GM21619 (cell line): ENCODE results near the gene NPHP4.

ENCODE experiments used
- ATAC-seq: cut with Tn5 transposase; IDR thresholded peaks from one replicate; pipeline ENCODE4 v1.9.1; 2021; ENCODE audit not compliant: unreplicated experiment

Gene NPHP4

DNA sequence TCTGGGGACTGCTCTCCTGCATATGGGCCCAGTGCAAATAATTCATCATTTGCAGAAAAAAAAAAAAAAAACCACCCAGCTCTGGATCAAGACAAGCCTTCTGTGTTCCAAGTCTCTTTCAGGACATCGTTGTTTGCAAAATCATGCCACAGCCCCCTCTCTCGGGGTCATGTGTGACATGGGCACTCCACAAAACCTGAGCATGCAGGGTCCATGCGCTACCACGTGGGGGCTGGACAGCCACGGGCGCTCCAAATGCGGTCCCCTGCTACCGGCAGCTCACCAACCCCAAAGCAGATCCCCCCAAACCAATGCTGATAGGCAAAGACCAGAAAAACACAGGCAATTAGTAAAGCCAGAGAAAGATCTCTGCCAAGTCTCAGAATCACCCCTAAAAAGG is 17.6 kb downstream of the NPHP4 start:
- no peak for ATAC-seq

GRCh38 chr1:5973771-5974170 is 18.5 kb downstream of the NPHP4 start:
- no peak for ATAC-seq

GRCh38 chr1:5972198-5972520 is 20.1 kb downstream of the NPHP4 start:
- ATAC-seq: no peak

DNA sequence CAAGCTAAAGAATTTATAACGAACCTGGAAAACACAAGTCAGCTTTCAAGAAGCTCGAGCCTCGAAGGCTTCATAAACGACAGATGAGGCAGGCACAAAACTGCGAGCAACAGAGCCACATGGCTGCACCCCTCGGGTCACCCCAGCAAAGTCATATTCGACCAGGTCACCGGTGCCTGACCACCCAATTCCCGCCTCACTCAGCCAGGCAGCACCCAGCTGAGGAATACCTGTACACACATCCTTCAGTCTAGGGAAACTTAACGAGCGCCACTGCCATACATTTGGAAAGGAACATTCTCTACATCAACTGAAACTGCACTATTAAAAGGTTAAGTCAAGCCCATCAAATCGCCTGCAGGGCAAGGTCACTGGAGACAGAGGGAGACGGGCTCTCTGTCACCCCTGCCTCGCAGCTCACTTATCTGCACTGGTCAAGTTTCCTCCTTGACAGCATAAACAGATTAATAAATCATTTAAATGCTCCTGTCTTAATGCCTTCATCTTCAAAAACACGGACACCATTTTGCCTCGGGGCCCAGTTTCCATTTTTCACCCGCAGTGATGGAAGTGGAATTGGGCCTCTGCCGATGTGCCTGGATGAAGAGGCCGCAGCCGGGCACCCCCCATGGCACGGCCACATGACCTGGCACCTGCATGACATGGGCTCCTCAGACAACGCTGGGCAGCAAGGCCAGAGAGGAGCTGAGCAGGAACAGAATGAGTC is 20.6 kb downstream of the NPHP4 start:
- ATAC-seq: no peak

DNA sequence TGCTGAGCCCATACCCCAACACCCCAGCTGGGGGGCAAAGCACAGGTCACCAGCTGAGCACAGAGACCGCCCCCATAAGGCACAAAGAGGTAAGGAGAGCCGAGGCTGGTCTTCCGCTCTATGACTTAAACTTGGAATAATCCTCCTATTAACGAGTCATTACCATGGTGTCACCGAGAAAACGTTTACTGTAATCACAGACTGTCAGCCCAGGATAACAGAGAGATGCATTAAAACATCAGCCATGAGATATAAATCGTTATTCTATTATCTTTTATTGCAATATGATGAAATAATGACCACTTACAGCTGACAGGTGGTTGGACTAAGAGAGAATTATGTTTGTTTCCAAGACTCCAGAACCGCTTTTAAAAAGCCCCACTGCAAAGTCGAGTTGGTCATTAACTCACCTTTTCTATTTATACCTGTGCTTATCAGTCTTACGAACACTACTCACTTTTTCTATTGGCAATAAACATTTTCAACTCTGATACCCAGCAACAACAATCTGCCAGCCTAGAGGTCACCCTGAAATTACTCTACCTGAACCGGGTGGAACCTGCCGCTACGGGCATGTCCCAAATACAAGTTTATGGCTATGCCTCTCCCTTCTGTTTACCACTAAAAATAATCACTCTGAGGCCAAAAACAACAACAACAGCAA is 21.5 kb downstream of the NPHP4 start:
- no peak for ATAC-seq

DNA sequence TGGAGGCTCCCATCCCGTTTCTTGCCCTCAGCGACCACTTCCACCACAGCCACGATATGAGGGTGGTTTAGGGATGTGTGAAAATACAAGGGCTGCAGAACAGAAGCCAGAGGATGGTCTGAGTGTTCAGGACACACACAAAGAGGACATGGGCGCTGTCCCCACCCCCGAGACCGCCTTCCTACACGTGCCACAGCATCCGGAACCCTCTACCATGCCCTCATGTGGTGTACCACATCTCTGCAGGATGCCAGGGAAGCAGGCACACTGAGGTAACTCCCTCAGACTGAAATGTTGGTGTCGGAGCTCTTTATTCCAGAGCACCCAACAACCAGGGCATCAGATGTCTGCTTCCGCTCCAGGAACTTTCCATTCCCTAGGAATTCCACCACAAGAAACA is 23.1 kb downstream of the NPHP4 start:
- no peak for ATAC-seq

- ATAC-seq: no peak
Measured at GRCh38 chr1:5968161-5968736, 24.0 kb downstream of the NPHP4 start.

GRCh38 chr1:5967351-5968160 is 24.7 kb downstream of the NPHP4 start:
- no peak for ATAC-seq

DNA sequence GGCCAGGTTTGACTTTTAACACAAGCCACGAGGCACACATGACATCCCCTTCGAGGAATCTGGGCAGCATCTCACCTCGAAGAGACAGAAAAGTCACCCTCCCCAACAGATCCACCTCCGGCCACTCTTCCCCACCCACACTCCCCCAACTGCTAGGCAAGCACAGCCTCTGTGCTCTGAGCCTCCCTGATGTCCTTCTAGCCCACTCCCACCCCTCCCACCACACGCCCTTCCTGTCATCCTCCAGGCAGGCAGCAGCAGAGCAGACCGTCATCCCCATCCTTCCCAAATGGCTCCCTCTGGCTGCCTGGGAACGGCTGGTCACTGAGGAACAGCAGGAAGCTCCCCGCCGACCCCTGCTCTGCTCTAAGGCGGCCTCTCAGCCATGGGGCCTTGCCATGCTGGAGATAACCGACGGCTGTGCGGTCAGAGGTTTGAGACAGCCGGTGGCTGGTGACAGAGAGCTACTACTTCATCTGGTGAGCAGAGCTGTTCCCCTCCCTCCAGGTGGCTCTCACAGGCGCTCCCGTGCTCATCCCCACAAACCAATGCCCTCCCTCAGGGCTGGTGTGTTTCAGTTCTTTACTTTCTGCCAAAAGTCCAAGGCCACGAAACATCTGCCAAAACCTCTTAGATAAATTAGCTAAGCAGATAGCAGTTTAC is 25.6 kb downstream of the NPHP4 start:
- ATAC-seq: no peak

DNA sequence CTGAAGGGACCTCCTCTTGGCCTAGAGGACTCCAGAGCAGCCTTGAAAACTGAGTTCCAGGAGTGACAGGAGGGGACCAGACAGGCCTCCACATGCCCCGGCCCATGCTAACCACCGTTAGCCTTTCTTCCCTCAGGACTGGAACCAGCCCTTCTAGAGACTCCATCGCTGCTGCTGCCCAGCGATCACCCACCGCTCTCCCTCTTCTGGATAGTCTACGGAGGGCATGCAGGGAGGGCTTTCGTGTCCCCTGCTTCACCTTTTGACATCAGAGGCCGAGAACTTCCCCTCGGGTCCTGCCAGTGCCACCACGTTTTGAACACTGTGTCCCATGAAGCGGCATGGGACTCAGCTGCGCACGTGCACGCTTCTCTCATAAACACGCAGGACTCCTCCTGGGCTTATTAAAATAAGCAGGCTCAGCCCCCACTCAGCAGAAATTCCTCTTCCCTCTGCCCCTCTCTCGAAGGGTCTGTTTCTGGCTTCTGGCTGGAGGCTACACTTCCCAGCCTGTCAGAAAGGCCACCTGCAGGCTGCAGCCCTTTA is 26.6 kb downstream of the NPHP4 start:
- no peak for ATAC-seq

DNA sequence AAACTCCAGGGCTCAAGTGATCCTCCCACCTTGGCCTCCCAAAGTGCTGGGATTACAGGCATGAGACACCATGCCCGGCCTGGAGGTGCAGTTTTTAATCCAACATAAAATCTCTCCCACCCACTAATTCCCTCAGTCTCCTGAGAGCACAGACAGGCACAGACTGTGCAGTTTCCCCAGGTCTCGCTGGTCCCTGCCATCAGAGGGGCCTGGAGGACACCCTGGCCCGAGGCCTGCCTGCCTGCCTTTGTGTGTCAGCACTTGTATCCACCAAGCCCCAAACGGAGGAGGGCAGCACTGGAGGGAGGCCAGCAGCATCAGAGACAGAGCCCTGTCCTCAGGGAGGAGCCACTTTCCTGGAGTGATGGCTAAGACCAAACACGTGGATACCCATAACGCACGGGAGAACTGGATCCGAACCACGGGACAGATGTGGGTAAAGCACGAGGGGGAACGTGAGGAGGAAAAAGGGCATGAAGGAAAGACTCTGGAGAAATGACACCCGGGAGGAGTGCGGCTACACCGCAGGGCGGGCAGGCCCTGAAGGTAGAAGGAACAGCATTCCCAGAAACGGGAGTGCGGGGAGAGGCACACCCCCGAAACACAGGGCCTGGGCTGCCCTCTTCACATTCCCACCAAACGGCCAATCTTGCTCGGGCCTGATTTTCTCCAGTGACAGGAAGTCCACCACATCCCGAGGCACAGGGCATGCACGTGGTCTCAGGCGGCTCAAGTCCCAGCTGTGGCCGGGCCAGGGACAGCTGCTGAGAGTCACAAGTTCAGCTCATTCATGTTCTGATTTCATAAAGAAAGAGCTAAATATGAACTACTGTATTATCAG is 29.7 kb downstream of the NPHP4 start:
- ATAC-seq: no peak

DNA sequence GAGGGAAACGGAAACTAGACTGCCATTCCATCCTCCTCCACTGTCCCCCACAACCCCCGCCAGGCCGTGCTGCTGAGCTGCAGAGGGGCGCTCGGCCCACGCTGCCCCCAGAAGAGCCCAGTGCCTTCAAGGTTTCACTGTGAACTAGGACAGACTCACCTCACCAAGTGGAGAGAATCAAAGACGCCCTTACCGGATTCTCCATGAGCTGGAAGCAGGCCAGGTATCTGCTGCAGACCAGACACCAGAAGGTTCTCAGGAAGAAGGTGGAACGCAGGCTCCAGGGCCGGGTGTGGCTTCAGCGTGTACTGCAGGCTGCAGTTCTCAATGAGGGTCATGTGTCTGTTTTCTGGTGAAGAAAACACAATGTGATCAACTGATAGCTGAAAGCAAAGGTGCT is 30.6 kb downstream of the NPHP4 start:
- ATAC-seq: no peak

DNA sequence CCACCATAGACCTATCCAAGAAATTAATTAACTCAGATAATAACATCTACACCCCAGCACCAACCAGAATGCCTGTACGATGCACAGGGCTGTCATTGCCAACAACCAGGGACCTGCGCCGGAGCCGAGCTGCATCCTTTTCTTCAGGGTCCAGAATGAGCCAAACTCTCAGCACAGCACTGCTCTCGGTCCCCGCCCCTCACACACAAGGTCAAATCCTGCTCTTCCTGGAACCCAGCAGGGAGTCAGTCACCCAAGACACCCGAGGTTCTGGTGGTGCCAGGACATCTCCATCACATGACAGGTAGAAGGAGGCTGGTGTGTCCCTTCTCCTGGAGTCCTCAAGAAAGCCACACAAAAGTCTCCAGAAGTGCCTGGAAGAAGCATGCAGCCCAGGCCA is 31.9 kb downstream of the NPHP4 start:
- ATAC-seq: no peak

DNA sequence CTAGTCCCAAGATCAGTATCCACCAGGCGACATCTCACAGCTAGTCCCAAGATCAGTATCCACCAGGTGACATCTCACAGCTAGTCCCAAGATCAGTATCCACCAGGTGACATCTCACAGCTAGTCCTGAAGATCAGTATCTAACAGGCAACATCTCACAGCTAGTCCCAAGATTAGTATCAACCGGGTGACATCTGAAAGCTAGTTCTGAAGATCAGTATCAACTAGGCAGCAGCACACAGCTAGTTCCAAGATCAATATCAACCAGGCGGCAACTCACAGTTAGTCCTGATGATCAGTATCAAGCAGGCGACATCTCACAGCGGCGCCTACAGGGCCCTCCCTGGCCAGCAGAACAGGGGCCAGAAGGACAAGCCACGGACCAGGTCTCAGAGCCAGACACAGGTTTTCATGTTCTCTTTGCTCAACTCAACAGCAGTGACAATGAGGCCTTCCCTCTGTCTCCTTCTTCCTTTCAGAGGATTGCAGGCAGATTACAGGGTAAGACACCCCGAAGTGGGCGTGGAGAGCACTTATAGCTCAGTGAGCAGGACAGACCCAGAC is 32.5 kb downstream of the NPHP4 start:
- ATAC-seq: no peak

GRCh38 chr1:5959087-5959486 is 33.1 kb downstream of the NPHP4 start:
- no peak for ATAC-seq

DNA sequence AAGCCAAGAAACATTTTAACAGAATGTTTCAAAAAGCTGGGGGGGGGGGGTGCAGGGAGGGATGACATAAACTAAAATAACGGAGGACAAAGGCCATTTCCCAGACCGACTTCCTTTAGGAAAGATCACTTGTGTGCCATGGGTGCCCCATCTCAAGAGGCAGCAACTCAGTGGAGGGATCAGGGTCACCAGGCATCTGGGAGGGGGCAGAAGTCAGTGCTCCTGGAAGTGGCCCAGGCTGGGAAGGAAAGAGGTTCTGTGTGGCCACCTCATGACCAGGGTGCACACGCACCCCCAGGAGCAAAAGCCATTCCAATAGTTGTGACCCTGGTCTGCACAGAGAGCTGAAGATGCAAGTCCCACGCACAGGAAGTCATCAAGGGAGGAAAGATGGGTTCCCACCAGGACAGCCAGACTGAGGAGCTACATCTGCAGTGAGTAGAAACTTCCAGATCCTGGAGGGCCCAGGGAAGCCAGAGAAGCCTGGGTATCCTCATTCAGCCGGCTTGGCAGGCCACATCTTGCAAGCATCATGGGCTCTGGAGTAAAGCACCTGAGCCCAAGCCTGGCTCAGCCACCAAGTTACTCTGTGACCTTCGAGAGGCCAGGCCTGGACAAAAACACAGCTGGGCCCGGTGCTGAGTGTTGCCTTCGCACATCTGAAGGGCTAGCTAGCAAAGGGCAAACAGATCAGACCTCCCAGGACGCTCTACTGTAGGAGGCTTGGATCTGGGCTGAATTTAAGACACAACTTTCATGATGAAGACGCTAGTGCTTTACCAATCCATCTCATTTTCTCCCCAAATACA is 36.0 kb downstream of the NPHP4 start:
- ATAC-seq: no peak

GRCh38 chr1:5955479-5955977 is 36.7 kb downstream of the NPHP4 start:
- no peak for ATAC-seq

- peak; percentile 70 for ATAC-seq
Measured at GRCh38 chr1:5954964-5955363, 37.3 kb downstream of the NPHP4 start.

- no peak for ATAC-seq
Measured at GRCh38 chr1:5953386-5953785, 38.8 kb downstream of the NPHP4 start.
